K562 (cell line): ENCODE data around the gene TSSK2.

ENCODE experiments used
- CHD2 ChIP-seq: IDR thresholded peaks from 2 replicates; pipeline ENCODE4 v1.6.1; 2011; ENCODE audit warnings: low read depth, low read length
- HNRNPK ChIP-seq: fragments of 200-400 bp; formaldehyde crosslinking; IDR thresholded peaks from one replicate; pipeline ENCODE4 v1.6.1; 2018; ENCODE audit warnings: mild to moderate bottlenecking, low read depth, low read length; ENCODE audit not compliant: poor library complexity, severe bottlenecking
- MAFF ChIP-seq: IDR thresholded peaks from 2 replicates; pipeline ENCODE4 v1.6.1; 2012; ENCODE audit warnings: low read length, improper control_type of control experiment
- NFYB ChIP-seq: IDR thresholded peaks from 2 replicates; pipeline ENCODE4 v1.6.1; 2011; ENCODE audit warnings: mild to moderate bottlenecking, moderate library complexity; ENCODE audit not compliant: insufficient read length; ENCODE audit errors: extremely low read depth
- PHB2 ChIP-seq: fragments of 450-650 bp; IDR thresholded peaks from 2 replicates; pipeline ENCODE4 v1.6.1; 2017; ENCODE audit warnings: low read depth
- POLR2A ChIP-seq: fragments of 450-650 bp; conservative IDR thresholded peaks from 2 replicates; pipeline ENCODE4 v1.6.1; 2016
- POLR2AphosphoS2 ChIP-seq: IDR thresholded peaks from 2 replicates; pipeline ENCODE4 v1.6.1; 2012; ENCODE audit warnings: low read length, improper control_type of control experiment
- POLR2AphosphoS5 ChIP-seq: IDR thresholded peaks from 2 replicates; pipeline ENCODE4 v1.6.1; 2011; ENCODE audit warnings: mild to moderate bottlenecking, low read depth, low read length, moderate library complexity; ENCODE audit not compliant: control insufficient read depth, insufficient read depth
- TRIM24 ChIP-seq, 2 experiments: fragments of 450-650 bp; IDR thresholded peaks; 2 replicates each; pipeline ENCODE4 v1.6.1; 2016
- YY1 ChIP-seq, 3 experiments: IDR thresholded peaks; 2 replicates each; pipeline ENCODE4 v1.6.1; 2011; ENCODE audit warnings: low read length in 2 of 3, mild to moderate bottlenecking in 2 of 3, moderate library complexity in 2 of 3, borderline replicate concordance in 1 of 3, control low read depth in 1 of 3, low read depth in 1 of 3; ENCODE audit not compliant: insufficient read depth in 3 of 3, insufficient replicate concordance in 2 of 3, control insufficient read depth in 1 of 3, insufficient read length in 1 of 3; ENCODE audit errors: extremely low read depth in 1 of 3
- ZNF274 ChIP-seq: IDR thresholded peaks from 2 replicates; pipeline ENCODE4 v1.6.1; 2011; ENCODE audit warnings: low read depth, mild to moderate bottlenecking, low read length, moderate library complexity, borderline replicate concordance
- TF ChIP-seq, protein P1 (sequence below), 3 experiments: IDR thresholded peaks in 2 of 3; conservative IDR thresholded peaks in 1 of 3; 2 replicates each; pipeline ENCODE4 v1.5.1; 2011 to 2012; ENCODE audit warnings: low read length in 3 of 3, mild to moderate bottlenecking in 3 of 3, control low read depth in 2 of 3, improper control_type of control experiment in 1 of 3, inconsistent platforms in 1 of 3, low read depth in 1 of 3, mixed read lengths in 1 of 3, moderate library complexity in 1 of 3; ENCODE audit not compliant: insufficient read depth in 2 of 3
- TF ChIP-seq, protein P2 (sequence below), 2 experiments: IDR thresholded peaks; 2 replicates each; pipeline ENCODE4 v1.6.1; 2012; ENCODE audit warnings: improper control_type of control experiment in 2 of 2, low read depth in 2 of 2, low read length in 2 of 2, borderline replicate concordance in 1 of 2

DNA sequence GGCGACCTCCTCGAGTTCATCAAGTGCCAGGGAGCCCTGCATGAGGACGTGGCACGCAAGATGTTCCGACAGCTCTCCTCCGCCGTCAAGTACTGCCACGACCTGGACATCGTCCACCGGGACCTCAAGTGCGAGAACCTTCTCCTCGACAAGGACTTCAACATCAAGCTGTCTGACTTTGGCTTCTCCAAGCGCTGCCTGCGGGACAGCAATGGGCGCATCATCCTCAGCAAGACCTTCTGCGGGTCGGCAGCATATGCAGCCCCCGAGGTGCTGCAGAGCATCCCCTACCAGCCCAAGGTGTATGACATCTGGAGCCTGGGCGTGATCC is 542 bp downstream of the TSSK2 start:
- TF ChIP-seq POLR2AphosphoS2 = no peak
- no peak for TF ChIP-seq MAFF
- TF ChIP-seq, protein P1, sequence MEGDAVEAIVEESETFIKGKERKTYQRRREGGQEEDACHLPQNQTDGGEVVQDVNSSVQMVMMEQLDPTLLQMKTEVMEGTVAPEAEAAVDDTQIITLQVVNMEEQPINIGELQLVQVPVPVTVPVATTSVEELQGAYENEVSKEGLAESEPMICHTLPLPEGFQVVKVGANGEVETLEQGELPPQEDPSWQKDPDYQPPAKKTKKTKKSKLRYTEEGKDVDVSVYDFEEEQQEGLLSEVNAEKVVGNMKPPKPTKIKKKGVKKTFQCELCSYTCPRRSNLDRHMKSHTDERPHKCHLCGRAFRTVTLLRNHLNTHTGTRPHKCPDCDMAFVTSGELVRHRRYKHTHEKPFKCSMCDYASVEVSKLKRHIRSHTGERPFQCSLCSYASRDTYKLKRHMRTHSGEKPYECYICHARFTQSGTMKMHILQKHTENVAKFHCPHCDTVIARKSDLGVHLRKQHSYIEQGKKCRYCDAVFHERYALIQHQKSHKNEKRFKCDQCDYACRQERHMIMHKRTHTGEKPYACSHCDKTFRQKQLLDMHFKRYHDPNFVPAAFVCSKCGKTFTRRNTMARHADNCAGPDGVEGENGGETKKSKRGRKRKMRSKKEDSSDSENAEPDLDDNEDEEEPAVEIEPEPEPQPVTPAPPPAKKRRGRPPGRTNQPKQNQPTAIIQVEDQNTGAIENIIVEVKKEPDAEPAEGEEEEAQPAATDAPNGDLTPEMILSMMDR (IDR thresholded peaks at IDR 0.05 in 2 of 3, conservative IDR thresholded peaks at IDR 0.05 in 1 of 3; ENCODE audit: insufficient read depth in 2 of 3, low read depth in 1 of 3, low read length in 3 of 3) = no peak
- no peak for TF ChIP-seq POLR2A
- no peak for TF ChIP-seq CHD2
- no peak for TF ChIP-seq HNRNPK
- TF ChIP-seq YY1 (IDR thresholded peaks at IDR 0.05; ENCODE audit: borderline replicate concordance in 1 of 3, control insufficient read depth in 1 of 3, extremely low read depth in 1 of 3, insufficient read depth in 3 of 3, insufficient read length in 1 of 3, insufficient replicate concordance in 2 of 3, low read depth in 1 of 3, low read length in 2 of 3) = no peak
- TF ChIP-seq ZNF274 = no peak
- no peak for TF ChIP-seq POLR2AphosphoS5
- TF ChIP-seq PHB2 = no peak
- TF ChIP-seq, protein P2, sequence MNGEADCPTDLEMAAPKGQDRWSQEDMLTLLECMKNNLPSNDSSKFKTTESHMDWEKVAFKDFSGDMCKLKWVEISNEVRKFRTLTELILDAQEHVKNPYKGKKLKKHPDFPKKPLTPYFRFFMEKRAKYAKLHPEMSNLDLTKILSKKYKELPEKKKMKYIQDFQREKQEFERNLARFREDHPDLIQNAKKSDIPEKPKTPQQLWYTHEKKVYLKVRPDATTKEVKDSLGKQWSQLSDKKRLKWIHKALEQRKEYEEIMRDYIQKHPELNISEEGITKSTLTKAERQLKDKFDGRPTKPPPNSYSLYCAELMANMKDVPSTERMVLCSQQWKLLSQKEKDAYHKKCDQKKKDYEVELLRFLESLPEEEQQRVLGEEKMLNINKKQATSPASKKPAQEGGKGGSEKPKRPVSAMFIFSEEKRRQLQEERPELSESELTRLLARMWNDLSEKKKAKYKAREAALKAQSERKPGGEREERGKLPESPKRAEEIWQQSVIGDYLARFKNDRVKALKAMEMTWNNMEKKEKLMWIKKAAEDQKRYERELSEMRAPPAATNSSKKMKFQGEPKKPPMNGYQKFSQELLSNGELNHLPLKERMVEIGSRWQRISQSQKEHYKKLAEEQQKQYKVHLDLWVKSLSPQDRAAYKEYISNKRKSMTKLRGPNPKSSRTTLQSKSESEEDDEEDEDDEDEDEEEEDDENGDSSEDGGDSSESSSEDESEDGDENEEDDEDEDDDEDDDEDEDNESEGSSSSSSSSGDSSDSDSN (IDR thresholded peaks at IDR 0.05; ENCODE audit: borderline replicate concordance in 1 of 2, low read depth in 2 of 2, low read length in 2 of 2) = no peak
- no peak for TF ChIP-seq NFYB
- TF ChIP-seq TRIM24 (IDR thresholded peaks at IDR 0.05) = no peak
